Hematopoietic multipotent progenitor cell (in vitro differentiated cells): ENCODE data around the gene TMEM80. TPM values are rescaled to one million over a fixed set of nuclear protein-coding genes. Genes with fewer than 3 reads are reported as not detected.
"Not testable (repeated sequence)": the region's sequence is repeated elsewhere in the genome, so short reads cannot be mapped to it uniquely, and the experiment has no call there.

Experiments used
- DNase-seq, 3 donors: peaks; one replicate each; pipeline ENCODE4 v3.0.0-alpha.2; 2011 to 2015; ENCODE audit warnings: low read depth in 2 of 3, low spot score in 2 of 3
- total RNA-seq: library from RNA; depleted of rRNA; stranded (reverse); fragments of >200 nt; gene quantifications from one replicate; pipeline ENCODE4 v1.2.3, GENCODE V29; 2012

TMEM80 gene
- total RNA-seq, 1 donor: 25.6 TPM

DNA sequence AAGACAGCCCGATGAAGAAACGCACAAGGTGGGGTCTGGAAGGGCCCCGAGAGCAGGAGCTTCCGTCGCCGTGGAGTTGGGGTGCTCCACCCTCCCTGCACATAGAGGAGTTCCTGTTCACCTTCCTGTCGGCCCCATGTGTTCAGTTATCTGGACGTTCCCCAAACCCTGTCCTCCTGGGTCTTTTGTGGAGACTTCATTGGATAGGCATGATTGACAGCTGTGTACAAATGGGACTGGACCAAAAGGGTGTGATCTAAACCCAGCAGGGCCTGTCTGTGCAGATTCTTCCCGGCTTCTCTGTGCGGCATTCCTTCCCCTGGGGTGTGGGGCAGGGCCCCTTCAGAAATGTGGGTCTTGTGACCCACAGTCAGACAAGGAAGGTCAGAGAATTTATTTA lies 42.3 kb downstream of the TMEM80 start:
- DNase-seq: not testable (repeated sequence)

DNA sequence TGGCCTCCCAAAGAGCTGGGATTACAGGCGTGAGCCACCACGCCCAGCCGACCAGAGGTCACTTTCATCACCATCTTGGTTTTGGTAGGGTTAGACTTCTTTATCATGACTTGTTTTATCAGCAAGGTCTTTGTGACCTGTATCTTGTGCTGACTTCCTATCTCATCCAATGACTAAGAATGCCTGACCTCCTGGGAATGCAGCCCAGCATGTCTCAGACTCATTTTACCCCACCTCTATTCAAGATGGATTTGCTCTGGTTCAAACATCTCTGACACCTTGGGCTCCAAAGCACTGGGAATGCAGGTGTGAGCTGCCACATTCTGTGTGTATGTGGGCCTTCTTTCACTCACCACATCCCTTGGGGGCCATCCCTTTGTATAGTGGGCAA lies 46.5 kb downstream of the TMEM80 start:
- no peak for DNase-seq

DNA sequence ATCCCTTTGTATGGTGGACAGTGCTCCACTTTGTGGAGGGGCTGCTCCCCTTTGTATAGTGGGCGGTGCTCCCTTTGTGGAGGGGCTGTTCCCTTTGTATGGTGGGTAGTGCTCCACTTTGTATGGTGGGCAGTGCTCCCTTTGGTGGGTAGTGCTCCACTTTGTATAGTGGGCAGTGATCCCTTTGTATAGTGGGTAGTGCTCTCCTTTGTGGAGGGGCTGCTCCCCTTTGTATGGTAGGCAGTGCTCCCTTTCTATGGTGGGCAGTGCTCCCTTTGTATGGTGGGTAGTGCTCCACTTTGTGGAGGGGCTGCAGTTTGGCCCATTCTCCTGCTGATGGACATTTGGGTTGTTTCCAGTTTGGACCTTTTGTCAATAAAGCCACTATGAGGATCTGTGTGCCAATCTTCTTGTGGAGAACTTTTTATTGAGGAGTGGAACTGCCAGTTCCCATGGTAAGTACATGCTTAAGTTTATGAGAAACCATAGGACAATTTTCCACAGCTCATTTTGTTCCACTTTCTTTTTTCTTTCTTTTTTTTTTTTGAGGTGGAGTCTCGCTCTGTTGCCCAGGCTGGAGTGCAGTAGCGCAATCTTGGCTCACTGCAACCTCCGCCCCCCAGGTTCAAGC lies 47.1 kb downstream of the TMEM80 start:
- DNase-seq: no peak

DNA sequence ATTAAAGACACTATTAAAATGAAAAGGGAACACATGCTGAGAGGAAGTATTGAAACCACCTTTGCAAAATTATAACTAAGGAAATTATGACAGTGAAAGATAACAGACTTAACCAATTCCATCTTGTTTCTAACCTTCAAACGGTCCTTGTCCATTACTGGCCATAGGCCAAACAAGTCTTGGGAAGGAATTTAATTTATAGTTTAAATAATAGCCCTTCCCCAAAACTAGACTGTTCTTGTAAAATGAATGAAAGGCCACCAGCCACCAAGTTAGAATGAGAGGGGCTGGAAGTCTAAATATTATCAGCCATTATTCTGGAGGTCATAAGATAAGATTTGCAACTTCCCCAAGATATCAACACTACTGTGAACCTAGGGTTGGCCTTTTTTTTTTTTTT lies 49.8 kb downstream of the TMEM80 start:
- peak in 1 of 3 donors; percentile 47 for DNase-seq

DNA sequence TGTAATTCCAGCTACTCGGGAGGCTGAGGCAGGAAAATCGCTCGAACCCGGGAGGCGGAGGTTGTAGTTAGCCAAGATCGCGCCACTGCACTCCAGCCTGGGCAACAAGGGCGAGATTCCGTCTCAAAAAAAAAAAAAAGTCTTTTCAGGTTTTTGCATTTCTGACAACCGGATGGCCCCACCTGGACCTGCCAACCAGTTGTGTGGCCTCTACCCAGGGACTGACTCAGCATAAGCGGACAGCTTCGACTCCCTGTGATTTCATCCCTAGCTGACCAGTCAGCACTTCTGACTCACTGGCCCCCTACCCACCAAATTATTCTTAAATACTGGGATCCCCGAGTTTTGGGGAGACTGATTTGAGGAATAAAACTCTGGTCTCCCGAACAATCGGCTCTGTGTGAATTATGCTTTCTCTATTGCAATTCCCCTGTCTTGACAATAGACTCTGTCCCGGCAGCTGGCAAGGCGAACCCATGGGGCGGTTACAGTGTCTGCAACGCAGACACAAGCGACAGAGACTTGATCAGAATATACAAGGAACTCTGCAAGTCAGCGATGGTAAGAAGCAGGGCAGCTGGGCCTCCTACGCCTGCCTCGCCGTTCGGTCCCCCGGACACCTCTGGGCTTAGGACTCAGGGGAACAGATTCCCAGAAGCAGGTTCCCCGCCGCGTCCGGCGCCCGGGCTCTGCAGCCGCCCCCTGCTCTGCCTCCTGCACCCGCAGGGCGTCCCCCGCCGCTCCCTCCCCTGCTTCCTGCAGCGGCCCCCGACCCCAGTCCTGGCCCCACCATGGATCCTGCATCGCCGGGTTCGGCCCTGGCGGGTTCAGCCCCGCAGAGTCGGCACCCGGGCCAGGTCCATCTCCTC lies 50.9 kb downstream of the TMEM80 start:
- peak in 1 of 3 donors; percentile 32 for DNase-seq

DNA sequence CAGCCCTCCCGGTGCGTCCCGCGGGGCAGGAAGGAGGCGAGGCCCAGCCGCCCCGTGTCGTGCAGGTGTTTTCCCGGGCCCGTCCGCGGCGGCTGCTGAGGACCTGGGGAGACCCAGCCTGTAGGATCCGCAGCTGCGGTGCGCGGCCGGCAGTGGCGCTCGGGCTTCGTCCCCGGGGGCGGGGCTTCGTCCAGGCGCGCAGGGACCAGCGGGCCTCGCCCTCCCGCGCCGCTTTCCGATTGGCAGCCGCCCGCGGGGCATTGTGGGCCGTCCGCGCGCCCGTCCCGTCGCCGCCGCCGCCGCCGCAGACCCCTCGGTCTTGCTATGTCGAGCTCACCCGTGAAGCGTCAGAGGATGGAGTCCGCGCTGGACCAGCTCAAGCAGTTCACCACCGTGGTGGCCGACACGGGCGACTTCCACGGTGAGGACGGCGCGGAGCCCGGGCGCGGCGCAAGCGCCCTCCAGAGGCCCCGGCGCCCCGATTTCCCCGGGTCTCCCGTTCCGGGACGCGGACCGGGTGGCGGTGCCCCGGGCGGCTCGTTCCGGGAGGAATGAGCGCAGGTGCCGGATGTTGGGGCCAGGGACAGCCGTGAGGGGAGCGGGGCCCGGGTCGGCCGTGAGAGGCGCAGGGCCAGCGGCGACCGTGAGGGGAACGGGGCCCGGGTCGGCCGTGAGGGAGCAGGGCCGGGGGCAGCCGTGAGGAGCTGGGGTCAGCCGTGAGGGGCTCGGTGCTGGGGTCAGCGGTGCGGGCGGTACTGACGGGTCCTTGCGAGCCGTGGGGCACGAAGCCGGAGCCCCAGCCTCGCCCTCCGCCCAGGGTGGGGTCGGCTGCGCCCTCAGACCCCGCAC lies 51.8 kb downstream of the TMEM80 start, which contains the start of gene TALDO1:
Gene TALDO1 (plus strand): TSS at position 307 of the 849 bp plus-strand sequence. CDS start 18 bp downstream, at position 325.
- peak; percentile 59 to 91 (median 89) for DNase-seq

DNA sequence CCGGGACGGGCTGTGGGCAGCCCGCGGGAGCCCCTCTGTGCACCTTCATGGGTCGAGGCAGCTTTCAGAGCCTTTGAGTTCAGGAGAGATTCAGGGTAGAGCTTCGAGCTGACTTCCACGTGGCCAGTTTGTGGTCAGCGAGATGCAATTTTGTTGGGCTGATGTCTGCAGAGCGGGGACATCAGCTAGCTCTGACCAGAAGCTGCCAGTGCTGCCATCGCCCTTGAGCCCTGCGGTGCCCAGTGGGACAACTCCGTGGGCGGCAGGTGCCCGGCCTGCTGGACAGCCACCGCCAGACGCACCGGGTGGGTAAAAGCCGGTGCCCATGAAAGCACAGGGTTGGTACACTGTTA lies 52.4 kb downstream of the TMEM80 start:
- no peak for DNase-seq

DNA sequence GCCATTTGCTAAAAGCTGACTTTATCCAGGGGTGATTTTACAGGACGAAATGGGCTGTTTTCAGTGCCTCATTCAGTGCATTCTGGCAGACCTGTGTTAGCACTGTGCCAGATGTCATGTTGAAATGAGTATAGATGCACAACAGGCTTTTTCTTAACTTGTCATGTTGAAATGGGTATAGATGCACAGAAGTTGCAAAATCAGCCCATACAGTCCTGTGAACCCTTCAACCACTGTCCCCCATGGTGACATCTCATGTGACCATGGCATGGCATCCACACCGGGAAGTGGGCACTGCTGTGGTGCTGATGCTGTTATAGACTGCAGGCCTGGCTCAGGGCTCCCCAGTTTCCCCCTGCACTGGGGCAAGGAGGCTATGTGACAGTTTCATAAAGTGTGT lies 54.1 kb downstream of the TMEM80 start:
- no peak for DNase-seq

Other genes starting within 250 kb of the TMEM80 start
- gene PTDSS2, start 245.5 kb upstream of the TMEM80 start, total RNA-seq: 42.3 TPM
- gene RNH1, start 188.6 kb upstream of the TMEM80 start, total RNA-seq: 165 TPM
- gene HRAS, start 160.2 kb upstream of the TMEM80 start, total RNA-seq: 22.1 TPM
- gene LRRC56, start 158.3 kb upstream of the TMEM80 start, total RNA-seq: 3.5 TPM
- 1.6 TPM for gene LMNTD2, start 135.1 kb upstream of the TMEM80 start, total RNA-seq
- 30.2 TPM for gene RASSF7, start 134.8 kb upstream of the TMEM80 start, total RNA-seq
- gene PHRF1, start 119.3 kb upstream of the TMEM80 start, total RNA-seq: 36.6 TPM
- gene IRF7, start 79.9 kb upstream of the TMEM80 start, total RNA-seq: 62.5 TPM
- not detected for gene CDHR5, start 70.9 kb upstream of the TMEM80 start, total RNA-seq
- gene SCT, start 68.6 kb upstream of the TMEM80 start, total RNA-seq: not detected
- gene DRD4, start 58.5 kb upstream of the TMEM80 start, total RNA-seq: 0.27 TPM
- 80.8 TPM for gene DEAF1, start 594 bp upstream of the TMEM80 start, total RNA-seq
- gene EPS8L2, start 10.4 kb downstream of the TMEM80 start, total RNA-seq: 5.7 TPM
- 401 TPM for gene TALDO1, start 51.6 kb downstream of the TMEM80 start, total RNA-seq
- gene GATD1, start 81.7 kb downstream of the TMEM80 start, total RNA-seq: 41.7 TPM
- gene CEND1, start 94.3 kb downstream of the TMEM80 start, total RNA-seq: not detected
- 12.1 TPM for gene SLC25A22, start 102.5 kb downstream of the TMEM80 start, total RNA-seq
- 11.3 TPM for gene PIDD1, start 109.4 kb downstream of the TMEM80 start, total RNA-seq
- 2,675 TPM for gene RPLP2, start 114.2 kb downstream of the TMEM80 start, total RNA-seq
- 107 TPM for gene PNPLA2, start 123.1 kb downstream of the TMEM80 start, total RNA-seq
- gene CRACR2B, start 132.1 kb downstream of the TMEM80 start, total RNA-seq: 3.8 TPM
- gene CD151, start 137.1 kb downstream of the TMEM80 start, total RNA-seq: 145 TPM
- gene POLR2L, start 146.7 kb downstream of the TMEM80 start, total RNA-seq: 41.5 TPM
- 48.2 TPM for gene TSPAN4, start 147.0 kb downstream of the TMEM80 start, total RNA-seq
- gene CHID1, start 215.0 kb downstream of the TMEM80 start, total RNA-seq: 36.1 TPM
- gene AP2A2, start 230.1 kb downstream of the TMEM80 start, total RNA-seq: 68.7 TPM